IPS-15b (cell line): ENCODE measurements around the gene CHKA.
"Not testable (repeated sequence)": the region's sequence is repeated elsewhere in the genome, so short reads cannot be mapped to it uniquely, and the experiment has no call there.

ENCODE experiments used
- H3K27me3 ChIP-seq: one replicate; pipeline ENCODE4 v1.6.1; 2013; ENCODE audit warnings: low read length; ENCODE audit not compliant: control insufficient read depth, insufficient read depth
- H3K36me3 ChIP-seq: one replicate; pipeline ENCODE4 v1.6.1; 2013; ENCODE audit warnings: low read length; ENCODE audit not compliant: control insufficient read depth, insufficient read depth
- H3K4me1 ChIP-seq: one replicate; pipeline ENCODE4 v1.6.1; 2013; ENCODE audit warnings: mild to moderate bottlenecking, low read length; ENCODE audit not compliant: control insufficient read depth, insufficient read depth
- H3K4me3 ChIP-seq: one replicate; pipeline ENCODE4 v1.5.1; 2013; ENCODE audit warnings: low read depth, low read length
- H3K9ac ChIP-seq: one replicate; pipeline ENCODE4 v1.6.1; 2013; ENCODE audit warnings: low read depth, mild to moderate bottlenecking, low read length
- H3K9me3 ChIP-seq: one replicate; pipeline ENCODE4 v1.6.1; 2013; ENCODE audit warnings: mild to moderate bottlenecking, low read length; ENCODE audit not compliant: control insufficient read depth, insufficient read depth

The CHKA gene

GRCh38 chr11:68099474-68100405 is 21.4 kb downstream of the CHKA start:
- no peak overlapping the region for H3K9ac ChIP-seq
- H3K9me3 ChIP-seq = no peaks in the 10 kb centered on the region
- no peaks in the 10 kb centered on the region for H3K36me3 ChIP-seq
- H3K4me1 ChIP-seq = no peaks in the 10 kb centered on the region
- H3K27me3 ChIP-seq = no peaks in the 10 kb centered on the region
- H3K4me3 ChIP-seq = no peak overlapping the region

GRCh38 chr11:68099057-68099456 is 22.1 kb downstream of the CHKA start:
- H3K27me3 ChIP-seq = no peaks in the 10 kb centered on the region
- no peak overlapping the region for H3K4me3 ChIP-seq
- no peaks in the 10 kb centered on the region for H3K4me1 ChIP-seq
- H3K36me3 ChIP-seq = no peaks in the 10 kb centered on the region
- H3K9ac ChIP-seq = no peak overlapping the region
- H3K9me3 ChIP-seq = no peaks in the 10 kb centered on the region

DNA sequence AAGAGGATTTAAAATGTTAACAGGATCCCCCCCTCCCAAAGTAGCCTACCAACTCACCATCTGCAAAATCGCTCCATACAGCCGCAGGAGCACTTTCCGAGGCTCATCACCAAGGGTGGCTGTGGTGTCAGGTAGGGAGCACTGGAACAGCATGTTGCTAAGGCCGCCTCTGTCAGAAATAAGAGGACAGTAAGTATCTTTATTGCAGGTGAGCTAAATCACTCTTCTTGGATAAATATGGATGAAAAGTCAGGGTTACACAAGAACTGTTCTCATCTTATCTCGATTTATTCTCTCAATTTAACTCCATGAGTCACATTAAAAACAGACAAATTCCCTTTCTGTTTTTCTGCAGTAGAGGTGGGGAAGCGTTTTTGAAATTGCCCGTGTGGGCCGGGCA is 24.2 kb downstream of the CHKA start:
- H3K9ac ChIP-seq = no peak overlapping the region
- H3K27me3 ChIP-seq = no peaks in the 10 kb centered on the region
- H3K36me3 ChIP-seq = no peaks in the 10 kb centered on the region
- H3K4me1 ChIP-seq = no peaks in the 10 kb centered on the region
- H3K9me3 ChIP-seq = no peaks in the 10 kb centered on the region
- no peak overlapping the region for H3K4me3 ChIP-seq

- no peaks in the 10 kb centered on the region for H3K4me1 ChIP-seq
- no peaks in the 10 kb centered on the region for H3K36me3 ChIP-seq
- no peaks in the 10 kb centered on the region for H3K27me3 ChIP-seq
- H3K9ac ChIP-seq = no peak overlapping the region
- H3K4me3 ChIP-seq = no peak overlapping the region
- no peaks in the 10 kb centered on the region for H3K9me3 ChIP-seq
Observed at GRCh38 chr11:68093565-68093964, 27.6 kb downstream of the CHKA start.

GRCh38 chr11:68092946-68093345 is 28.2 kb downstream of the CHKA start:
- not testable (repeated sequence) for H3K9ac ChIP-seq, H3K36me3 ChIP-seq, H3K27me3 ChIP-seq, H3K9me3 ChIP-seq, H3K4me1 ChIP-seq, H3K4me3 ChIP-seq

GRCh38 chr11:68092411-68092810 is 28.8 kb downstream of the CHKA start:
- Histone ChIP-seq H3K27me3 (no peaks in the 10 kb centered on the region), H3K4me3 (no peak overlapping the region), H3K9me3 (no peaks in the 10 kb centered on the region), H3K9ac (no peak overlapping the region), H3K36me3 (no peaks in the 10 kb centered on the region), H3K4me1 (no peaks in the 10 kb centered on the region)

DNA sequence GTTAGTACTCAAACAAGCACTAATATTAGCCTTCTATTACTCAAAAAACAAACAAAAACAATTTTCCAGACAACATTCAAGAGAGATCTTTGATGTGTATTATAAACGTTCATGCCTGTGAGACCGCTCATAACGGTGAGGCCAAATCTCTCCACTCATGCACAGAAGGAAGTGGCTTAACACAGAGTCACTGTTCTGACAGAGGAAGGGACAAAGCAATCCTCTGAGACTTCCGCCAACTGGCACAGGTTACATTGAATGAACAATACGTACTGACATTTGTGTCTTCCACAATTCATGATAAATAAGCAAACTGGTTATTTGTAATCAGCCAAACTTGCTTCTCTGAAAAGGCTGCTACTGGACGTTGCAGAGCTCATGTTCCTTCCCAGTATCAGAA is 30.5 kb downstream of the CHKA start:
- H3K9ac ChIP-seq = no peak overlapping the region
- no peaks in the 10 kb centered on the region for H3K36me3 ChIP-seq
- H3K9me3 ChIP-seq = no peaks in the 10 kb centered on the region
- no peak overlapping the region for H3K4me3 ChIP-seq
- no peaks in the 10 kb centered on the region for H3K27me3 ChIP-seq
- H3K4me1 ChIP-seq = no peaks in the 10 kb centered on the region

GRCh38 chr11:68090287-68090686 is 30.9 kb downstream of the CHKA start:
- no peak overlapping the region for H3K4me3 ChIP-seq
- H3K9ac ChIP-seq = no peak overlapping the region
- no peaks in the 10 kb centered on the region for H3K27me3 ChIP-seq
- no peaks in the 10 kb centered on the region for H3K36me3 ChIP-seq
- no peaks in the 10 kb centered on the region for H3K9me3 ChIP-seq
- H3K4me1 ChIP-seq = no peaks in the 10 kb centered on the region

DNA sequence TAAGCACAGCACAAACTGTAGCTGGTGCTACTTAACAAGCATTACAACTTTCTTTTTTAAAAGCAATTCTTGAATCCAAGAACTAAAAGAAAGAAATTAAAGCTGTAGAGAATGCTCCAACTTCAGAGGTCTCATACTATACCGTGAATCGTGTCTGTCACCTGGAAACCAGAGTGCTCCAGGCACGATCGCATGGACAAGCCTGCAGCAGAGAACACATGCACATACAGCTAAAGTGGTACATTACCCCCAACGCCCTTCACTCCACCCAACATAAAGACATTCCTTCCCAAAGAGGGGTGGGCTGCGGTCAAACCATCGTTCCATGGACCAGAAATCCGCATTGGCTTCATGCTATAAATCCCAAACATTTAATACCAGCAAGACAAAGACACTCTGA is 31.5 kb downstream of the CHKA start:
- H3K27me3 ChIP-seq = no peaks in the 10 kb centered on the region
- H3K4me3 ChIP-seq = no peak overlapping the region
- H3K4me1 ChIP-seq = no peaks in the 10 kb centered on the region
- no peaks in the 10 kb centered on the region for H3K36me3 ChIP-seq
- no peaks in the 10 kb centered on the region for H3K9me3 ChIP-seq
- no peak overlapping the region for H3K9ac ChIP-seq

DNA sequence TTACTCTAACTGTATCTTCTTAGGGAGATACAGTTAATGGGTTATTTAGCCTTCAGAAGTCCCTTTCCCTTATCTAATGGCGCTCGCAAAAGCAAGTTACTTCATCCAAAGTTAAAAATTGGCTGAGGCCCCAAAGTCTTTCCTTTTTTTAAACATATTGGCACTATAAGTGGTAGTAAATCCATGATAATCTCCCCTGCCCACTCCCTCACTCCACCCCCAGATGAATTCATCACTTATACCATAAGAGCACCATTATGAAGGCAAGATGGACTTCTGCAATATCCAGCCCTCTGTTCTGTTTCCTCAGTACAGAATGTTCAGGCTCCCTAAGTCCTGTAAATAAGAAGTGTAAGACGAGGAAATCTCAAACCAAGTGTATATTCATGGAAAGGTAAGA is 37.7 kb downstream of the CHKA start:
- Histone ChIP-seq H3K4me1 (no peaks in the 10 kb centered on the region), H3K27me3 (no peaks in the 10 kb centered on the region), H3K9ac (no peak overlapping the region), H3K36me3 (peaks cover 13% of the 10 kb centered on the region), H3K9me3 (no peaks in the 10 kb centered on the region), H3K4me3 (no peak overlapping the region)

GRCh38 chr11:68082481-68082880 is 38.7 kb downstream of the CHKA start:
- Histone ChIP-seq H3K4me1 (no peaks in the 10 kb centered on the region), H3K27me3 (no peaks in the 10 kb centered on the region), H3K4me3 (no peak overlapping the region), H3K9me3 (no peaks in the 10 kb centered on the region), H3K9ac (no peak overlapping the region), H3K36me3 (peaks cover 13% of the 10 kb centered on the region)

DNA sequence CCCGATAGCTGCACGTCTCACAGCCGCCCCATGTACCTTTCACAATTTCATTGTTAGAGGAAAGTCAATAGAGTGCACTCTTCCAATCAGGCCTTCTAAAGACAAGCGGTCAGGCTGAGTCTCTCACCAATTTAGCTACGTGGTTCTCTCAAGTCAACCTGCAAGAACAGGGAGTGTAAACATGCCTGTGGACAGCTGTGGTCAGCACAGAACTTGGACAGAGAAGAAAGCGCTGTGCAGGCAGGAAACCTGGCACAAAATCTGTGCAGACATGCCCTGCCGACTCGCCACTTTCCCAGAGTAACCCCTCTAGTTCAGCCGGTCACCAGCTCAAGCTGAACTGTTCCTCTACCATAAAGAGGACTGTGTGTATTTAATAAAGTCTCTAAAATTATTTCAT is 39.5 kb downstream of the CHKA start:
- H3K36me3 ChIP-seq = peaks cover 13% of the 10 kb centered on the region
- no peak overlapping the region for H3K9ac ChIP-seq
- no peaks in the 10 kb centered on the region for H3K9me3 ChIP-seq
- no peaks in the 10 kb centered on the region for H3K27me3 ChIP-seq
- H3K4me1 ChIP-seq = no peaks in the 10 kb centered on the region
- H3K4me3 ChIP-seq = no peak overlapping the region
